ENCODE results near the gene RABGGTA.

- TF ChIP-seq, protein P1, sequence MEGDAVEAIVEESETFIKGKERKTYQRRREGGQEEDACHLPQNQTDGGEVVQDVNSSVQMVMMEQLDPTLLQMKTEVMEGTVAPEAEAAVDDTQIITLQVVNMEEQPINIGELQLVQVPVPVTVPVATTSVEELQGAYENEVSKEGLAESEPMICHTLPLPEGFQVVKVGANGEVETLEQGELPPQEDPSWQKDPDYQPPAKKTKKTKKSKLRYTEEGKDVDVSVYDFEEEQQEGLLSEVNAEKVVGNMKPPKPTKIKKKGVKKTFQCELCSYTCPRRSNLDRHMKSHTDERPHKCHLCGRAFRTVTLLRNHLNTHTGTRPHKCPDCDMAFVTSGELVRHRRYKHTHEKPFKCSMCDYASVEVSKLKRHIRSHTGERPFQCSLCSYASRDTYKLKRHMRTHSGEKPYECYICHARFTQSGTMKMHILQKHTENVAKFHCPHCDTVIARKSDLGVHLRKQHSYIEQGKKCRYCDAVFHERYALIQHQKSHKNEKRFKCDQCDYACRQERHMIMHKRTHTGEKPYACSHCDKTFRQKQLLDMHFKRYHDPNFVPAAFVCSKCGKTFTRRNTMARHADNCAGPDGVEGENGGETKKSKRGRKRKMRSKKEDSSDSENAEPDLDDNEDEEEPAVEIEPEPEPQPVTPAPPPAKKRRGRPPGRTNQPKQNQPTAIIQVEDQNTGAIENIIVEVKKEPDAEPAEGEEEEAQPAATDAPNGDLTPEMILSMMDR (conservative IDR thresholded peaks at IDR 0.05 in 1 of 2, IDR thresholded peaks at IDR 0.05 in 1 of 2; ENCODE audit: low read depth in 1 of 2, low read length in 2 of 2): no peak
- TF ChIP-seq EZH2 (IDR thresholded peaks at IDR 0.05; ENCODE audit: low read length, missing control alignments): no peak
Observed at GRCh38 chr14:24298892-24299254, 27.5 kb upstream of the RABGGTA start.
